AG04450 (cell line): Measurements from ENCODE around the gene DIAPH3. TPM values are rescaled to one million over a fixed set of nuclear protein-coding genes. Genes with fewer than 3 reads are reported as not detected.

Source experiments
- CTCF ChIA-PET: fragments of 300-600, 350-600 bp; formaldehyde crosslinking; extraction: SDS; loops from one replicate; lab custom pipeline; 2022; ENCODE audit warnings: antibody characterized with exemption, inconsistent platforms; lab: Charles Lee
- POLR2A ChIA-PET: fragments of 350-600 bp; formaldehyde crosslinking; extraction: SDS; loops from one replicate; lab custom pipeline; 2021; ENCODE audit warnings: antibody characterized with exemption, inconsistent platforms; lab: Yijun Ruan, JAX
- DNase-seq: peaks from one replicate; pipeline ENCODE4 v3.0.0-alpha.2; 2011; ENCODE audit warnings: low read depth, low spot score
- H3K27ac ChIP-seq: one replicate; pipeline ENCODE4 v1.5.1; 2012; ENCODE audit warnings: low read depth, low read length, control low read depth
- H3K27me3 ChIP-seq: one replicate; pipeline ENCODE4 v1.6.0; 2012; ENCODE audit warnings: low read length; ENCODE audit not compliant: control insufficient read depth, insufficient read depth
- H3K4me3 ChIP-seq: 2 replicates; pipeline ENCODE4 v1.5.1; 2011; ENCODE audit warnings: mild to moderate bottlenecking, low read depth, low read length, control low read depth
- H3K9me3 ChIP-seq: 2 replicates; pipeline ENCODE4 v1.5.1; 2012; ENCODE audit warnings: low read length; ENCODE audit not compliant: control insufficient read depth, insufficient read depth
- polyA plus RNA-seq: library from polyadenylated mRNA; depleted of rRNA; stranded (reverse); fragments of >200 nt; gene quantifications from 2 replicates; pipeline ENCODE4 v1.2.3, GENCODE V29; 2011
- TF ChIP-seq, protein P1 (sequence below): IDR thresholded peaks from 2 replicates; pipeline ENCODE4 v1.5.1; 2011; ENCODE audit warnings: low read depth, low read length, control low read depth, inconsistent platforms

Gene DIAPH3
- polyA plus RNA-seq, 1 experiment, result 11.7 TPM

DNA sequence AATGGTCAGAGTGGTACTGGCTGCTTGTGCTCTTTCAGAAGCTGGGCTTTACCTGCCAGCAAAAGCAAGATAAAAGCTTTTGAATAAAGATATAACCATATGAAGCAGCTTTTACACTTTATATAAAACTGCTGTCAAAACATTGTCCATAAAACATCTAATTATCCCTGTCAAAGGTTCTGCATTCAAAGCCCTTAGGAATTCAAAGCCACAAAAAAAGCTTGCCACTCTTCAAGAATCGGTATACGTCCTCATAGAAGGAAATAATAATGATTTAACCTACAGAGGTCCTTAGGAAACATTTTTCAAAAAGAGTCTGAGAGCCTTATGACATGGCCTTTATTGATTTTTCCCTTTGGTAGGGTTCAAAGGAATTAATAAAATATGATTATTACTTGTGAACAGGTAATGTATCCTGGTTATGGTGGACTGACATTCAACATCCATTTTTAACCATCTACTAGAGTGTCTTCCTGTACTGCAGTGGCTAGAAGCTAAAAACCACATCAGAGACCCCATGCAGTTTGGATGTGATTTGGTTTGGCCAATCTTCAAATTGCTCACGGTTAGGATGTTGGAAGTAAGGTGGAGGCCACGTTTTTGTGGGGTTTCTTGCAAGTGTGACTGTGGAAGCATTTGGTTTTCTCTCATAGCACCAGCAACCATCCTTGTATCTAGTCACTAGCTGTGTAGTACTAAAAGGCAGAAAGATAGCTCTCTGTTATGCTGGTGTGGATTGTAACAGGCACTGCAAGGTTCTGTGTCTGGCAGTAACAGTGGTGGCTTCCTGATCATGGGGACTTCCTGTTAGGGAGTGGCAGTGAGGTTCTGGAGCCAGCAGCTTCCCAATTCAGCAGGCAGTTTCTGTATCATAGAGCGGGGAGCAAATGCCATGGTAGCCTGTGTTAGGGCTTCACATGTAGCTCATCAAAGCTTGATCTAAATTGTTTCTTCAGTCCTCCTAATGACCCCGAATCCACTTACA, 441.5 kb downstream of the DIAPH3 start:
- Histone ChIP-seq H3K9me3 (no peaks in the 10 kb centered on the region), H3K27ac (no peak overlapping the region), H3K27me3 (no peaks in the 10 kb centered on the region), H3K4me3 (no peak overlapping the region)
- ChIA-PET CTCF (interaction anchor here (1.3 kb wide), 1 partner anchor 49 kb away, joined by 6 read pairs; no protein-coding TSS in a partner anchor), POLR2A (no interaction called here)
- TF ChIP-seq, protein P1, sequence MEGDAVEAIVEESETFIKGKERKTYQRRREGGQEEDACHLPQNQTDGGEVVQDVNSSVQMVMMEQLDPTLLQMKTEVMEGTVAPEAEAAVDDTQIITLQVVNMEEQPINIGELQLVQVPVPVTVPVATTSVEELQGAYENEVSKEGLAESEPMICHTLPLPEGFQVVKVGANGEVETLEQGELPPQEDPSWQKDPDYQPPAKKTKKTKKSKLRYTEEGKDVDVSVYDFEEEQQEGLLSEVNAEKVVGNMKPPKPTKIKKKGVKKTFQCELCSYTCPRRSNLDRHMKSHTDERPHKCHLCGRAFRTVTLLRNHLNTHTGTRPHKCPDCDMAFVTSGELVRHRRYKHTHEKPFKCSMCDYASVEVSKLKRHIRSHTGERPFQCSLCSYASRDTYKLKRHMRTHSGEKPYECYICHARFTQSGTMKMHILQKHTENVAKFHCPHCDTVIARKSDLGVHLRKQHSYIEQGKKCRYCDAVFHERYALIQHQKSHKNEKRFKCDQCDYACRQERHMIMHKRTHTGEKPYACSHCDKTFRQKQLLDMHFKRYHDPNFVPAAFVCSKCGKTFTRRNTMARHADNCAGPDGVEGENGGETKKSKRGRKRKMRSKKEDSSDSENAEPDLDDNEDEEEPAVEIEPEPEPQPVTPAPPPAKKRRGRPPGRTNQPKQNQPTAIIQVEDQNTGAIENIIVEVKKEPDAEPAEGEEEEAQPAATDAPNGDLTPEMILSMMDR, result no peak
- DNase-seq, result no peak

DNA sequence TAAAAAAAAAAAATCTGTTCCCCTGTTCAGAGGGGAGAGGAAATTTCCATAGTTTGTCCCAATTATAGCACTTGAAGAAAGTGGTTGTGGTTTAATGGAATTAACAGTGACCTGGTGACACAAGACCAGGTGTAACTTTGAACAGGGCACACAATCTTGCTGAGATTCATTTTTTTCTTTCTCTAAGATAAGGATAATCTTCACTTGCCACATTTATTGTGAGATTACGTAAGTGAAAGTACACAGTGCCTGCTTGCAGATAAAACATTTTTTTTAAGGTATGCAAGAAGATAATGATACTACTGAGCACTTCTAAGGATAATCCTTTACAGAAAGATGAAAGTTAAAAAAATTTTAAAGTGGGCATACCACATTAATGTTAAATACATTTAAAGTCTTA, 448.1 kb downstream of the DIAPH3 start:
- no peak for DNase-seq
- H3K4me3 ChIP-seq, result no peak overlapping the region
- TF ChIP-seq, protein P1, result no peak
- ChIA-PET POLR2A (no interaction called here), CTCF (interaction anchor here (1.0 to 1.2 kb wide), 2 partner anchors 55 to 191 kb away, joined by 4 to 5 read pairs; no protein-coding TSS in a partner anchor)
- no peak overlapping the region for H3K27ac ChIP-seq
- H3K9me3 ChIP-seq, result no peaks in the 10 kb centered on the region
- no peaks in the 10 kb centered on the region for H3K27me3 ChIP-seq

DNA sequence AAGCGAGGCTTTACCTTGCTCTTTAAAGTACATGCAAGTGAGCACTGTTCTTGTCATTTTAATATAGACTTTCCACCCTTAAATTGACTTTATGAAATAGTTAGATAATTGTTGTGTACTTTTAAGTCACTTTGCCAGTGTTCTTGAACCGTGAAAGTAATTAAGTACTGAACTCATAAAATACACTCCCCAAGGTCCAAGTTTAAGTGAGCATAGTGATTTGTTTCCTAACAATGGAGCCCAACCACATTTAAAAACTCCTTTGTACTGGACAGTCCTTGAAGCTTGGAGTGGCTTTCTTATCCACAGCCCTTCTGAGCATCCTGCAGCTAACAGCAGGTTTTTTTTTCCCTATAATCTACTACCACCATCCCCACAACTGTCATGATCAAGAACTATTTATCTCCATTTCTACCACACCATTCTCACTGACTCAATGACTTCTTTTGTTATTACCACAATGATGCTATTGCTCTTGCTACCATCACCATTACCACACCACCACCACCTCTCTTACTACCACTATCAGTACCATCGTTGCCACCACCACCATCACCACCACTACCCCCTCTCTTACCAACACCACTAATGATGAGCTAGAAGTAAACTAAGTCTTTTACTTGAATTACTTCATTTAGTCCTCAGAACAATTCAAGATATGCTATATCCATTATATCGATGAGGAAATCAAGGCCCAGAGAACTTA, 452.6 kb downstream of the DIAPH3 start:
- no peak overlapping the region for H3K27ac ChIP-seq
- POLR2A ChIA-PET, result no interaction called here
- no peaks in the 10 kb centered on the region for H3K9me3 ChIP-seq
- CTCF ChIA-PET, result interaction anchor here (2.1 kb wide), 1 partner anchor 60 kb away, joined by 8 read pairs; no protein-coding TSS in a partner anchor
- TF ChIP-seq, protein P1, result no peak
- H3K4me3 ChIP-seq, result no peak overlapping the region
- no peaks in the 10 kb centered on the region for H3K27me3 ChIP-seq
- DNase-seq, result no peak

DNA sequence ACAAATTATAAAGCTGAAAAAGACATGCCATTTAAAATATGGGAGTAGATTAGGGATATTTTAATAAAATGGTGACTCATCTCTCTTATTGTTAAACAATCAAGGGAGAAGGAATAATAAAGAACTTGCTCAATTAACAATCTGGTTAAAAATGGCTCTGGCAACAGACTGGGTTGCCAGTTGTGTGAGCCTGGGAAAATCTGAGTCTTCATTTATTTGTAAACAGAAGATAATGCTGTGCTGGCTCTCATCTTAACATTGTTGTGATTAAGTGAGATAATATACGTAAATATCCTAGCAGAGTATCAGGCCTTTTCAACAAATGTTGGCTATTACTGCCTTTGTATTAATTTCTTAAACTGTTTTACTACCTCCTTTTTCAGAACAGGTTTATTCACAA, 453.3 kb downstream of the DIAPH3 start:
- Histone ChIP-seq H3K27ac (no peak overlapping the region), H3K4me3 (no peak overlapping the region), H3K9me3 (no peaks in the 10 kb centered on the region), H3K27me3 (no peaks in the 10 kb centered on the region)
- CTCF ChIA-PET, result no interaction called here
- TF ChIP-seq, protein P1, result no peak
- POLR2A ChIA-PET, result no interaction called here
- DNase-seq, result no peak
